ENCODE measurements around the gene COL27A1. TPM values are rescaled to one million over a fixed set of nuclear protein-coding genes. Genes with fewer than 3 reads are reported as not detected.

Gene COL27A1
- total and polyA plus RNA-seq, 8 donors: 9.7 to 109 (median 19.6) TPM

DNA sequence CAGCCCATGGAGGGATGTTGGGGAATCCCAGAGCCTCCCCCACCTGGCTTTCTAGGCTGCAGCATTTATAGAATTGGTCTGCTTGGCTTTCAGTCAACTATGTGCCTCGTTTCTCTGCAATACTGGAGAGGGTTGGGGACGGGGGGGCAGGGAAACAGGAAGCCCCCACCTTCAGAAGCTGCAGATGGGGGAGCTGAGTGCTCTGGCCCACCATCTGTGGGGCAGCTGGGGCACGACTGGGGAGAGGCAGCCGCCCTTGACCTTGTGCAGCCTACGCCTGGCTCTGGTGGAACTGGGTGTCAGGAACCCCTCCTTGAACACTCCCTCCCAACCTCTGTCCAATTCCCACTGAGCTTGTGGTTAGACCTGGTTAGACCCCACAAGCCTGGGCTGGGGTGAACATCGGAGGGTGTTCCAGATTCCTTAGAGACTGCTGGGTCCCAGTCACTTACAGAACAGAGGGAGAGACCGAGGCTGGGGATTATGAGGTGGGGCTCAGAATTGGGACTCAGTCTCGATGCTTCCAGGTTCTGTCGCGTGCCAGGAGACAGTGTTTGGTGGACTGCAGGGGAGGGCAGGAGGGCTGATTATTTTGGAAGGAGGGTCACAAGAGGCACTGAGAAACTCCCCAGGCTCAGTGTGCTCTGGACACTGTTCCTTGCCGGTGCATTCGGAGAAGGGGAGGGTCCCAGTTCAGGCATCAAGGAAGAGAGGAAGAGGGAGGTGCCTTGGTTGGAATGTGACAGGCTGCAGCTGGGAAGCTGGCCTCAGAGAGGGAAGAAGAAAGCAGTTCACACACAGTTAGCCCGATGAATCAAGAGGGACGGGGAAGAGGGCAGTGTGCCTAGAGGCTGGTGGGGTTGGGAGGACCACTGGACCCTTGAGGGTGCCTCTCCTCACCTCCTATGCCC is 25.6 kb downstream of the COL27A1 start:
- no peak overlapping the region for H3K4me3 ChIP-seq
- H3K9me3 ChIP-seq: no peaks in the 10 kb centered on the region
- no peak for FAIRE-seq
- peak in 1 of 6 donors; percentile 39 for DNase-seq
- TF ChIP-seq, protein P1, sequence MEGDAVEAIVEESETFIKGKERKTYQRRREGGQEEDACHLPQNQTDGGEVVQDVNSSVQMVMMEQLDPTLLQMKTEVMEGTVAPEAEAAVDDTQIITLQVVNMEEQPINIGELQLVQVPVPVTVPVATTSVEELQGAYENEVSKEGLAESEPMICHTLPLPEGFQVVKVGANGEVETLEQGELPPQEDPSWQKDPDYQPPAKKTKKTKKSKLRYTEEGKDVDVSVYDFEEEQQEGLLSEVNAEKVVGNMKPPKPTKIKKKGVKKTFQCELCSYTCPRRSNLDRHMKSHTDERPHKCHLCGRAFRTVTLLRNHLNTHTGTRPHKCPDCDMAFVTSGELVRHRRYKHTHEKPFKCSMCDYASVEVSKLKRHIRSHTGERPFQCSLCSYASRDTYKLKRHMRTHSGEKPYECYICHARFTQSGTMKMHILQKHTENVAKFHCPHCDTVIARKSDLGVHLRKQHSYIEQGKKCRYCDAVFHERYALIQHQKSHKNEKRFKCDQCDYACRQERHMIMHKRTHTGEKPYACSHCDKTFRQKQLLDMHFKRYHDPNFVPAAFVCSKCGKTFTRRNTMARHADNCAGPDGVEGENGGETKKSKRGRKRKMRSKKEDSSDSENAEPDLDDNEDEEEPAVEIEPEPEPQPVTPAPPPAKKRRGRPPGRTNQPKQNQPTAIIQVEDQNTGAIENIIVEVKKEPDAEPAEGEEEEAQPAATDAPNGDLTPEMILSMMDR (IDR thresholded peaks at IDR 0.05): no peak
- intact Hi-C loops (cut with DNase I): no loop called here
- H3K27me3 ChIP-seq: no peaks in the 10 kb centered on the region
- peak in 3 of 4 donors; percentile 4 to 40 (median 35) for ATAC-seq
- H3K36me3 ChIP-seq: no peaks in the 10 kb centered on the region
- H3K27ac ChIP-seq: peak overlapping the region in 2 of 4 donors; percentile 28 to 54
- H3K4me1 ChIP-seq: peaks cover 19 to 27% (median 25%) of the 10 kb centered on the region in 3 donors
- WGBS, 2 donors: 35 to 37% methylated on average over 13 to 14 of the region's 14 CpGs

DNA sequence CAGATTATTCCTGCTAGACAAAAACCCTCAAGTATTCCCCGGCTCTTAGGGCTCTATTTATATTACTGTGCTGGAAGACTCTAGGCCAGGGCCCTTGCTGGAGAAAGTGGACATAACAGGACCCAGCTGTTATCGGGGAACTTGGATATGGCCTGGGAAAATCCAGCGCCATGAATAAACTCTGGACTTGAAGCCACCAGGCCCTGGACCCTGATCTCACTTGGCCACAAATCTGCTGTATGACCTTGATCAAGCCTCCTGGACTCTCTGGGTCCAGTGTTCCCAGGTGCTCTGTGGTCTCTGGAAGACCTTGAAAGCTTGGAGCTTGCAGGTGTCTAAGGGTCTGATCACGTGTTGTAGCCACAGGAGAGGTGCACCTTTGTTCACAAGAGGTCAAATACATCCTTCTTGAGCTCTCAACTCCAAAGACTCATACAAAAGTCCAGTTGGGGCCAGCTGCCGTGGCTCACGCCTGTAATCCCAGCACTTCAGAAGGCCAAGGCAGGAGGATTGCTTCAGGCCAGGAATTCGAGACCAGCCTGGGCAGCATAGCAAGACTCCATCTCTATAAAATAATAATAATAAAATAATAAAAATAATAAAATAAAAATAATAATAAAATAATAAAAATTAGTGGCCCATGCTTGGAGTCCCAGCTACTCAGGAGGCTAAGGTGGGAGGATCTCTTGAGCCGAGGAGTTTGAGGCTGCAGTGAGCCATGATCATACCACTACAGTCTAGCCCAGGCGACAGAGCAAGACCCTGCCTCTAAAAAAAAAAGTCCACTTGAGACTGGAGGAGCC is 26.5 kb downstream of the COL27A1 start:
- peak; percentile 41 to 79 (median 60) for ATAC-seq
- H3K4me3 ChIP-seq: no peak overlapping the region
- TF ChIP-seq, protein P1 (IDR thresholded peaks at IDR 0.05): no peak
- peaks cover 12 to 18% (median 17%) of the 10 kb centered on the region in 3 donors for H3K4me1 ChIP-seq
- peak in 4 of 6 donors; percentile 31 to 80 (median 49) for DNase-seq
- no peaks in the 10 kb centered on the region for H3K27me3 ChIP-seq
- intact Hi-C loops (cut with DNase I): no loop called here
- no peak for FAIRE-seq
- H3K36me3 ChIP-seq: no peaks in the 10 kb centered on the region
- 48 to 49% methylated on average over 9 of the region's 9 CpGs for WGBS, 2 donors
- H3K27ac ChIP-seq: peak overlapping the region in 2 of 4 donors; percentile 28 to 54
- H3K9me3 ChIP-seq: no peaks in the 10 kb centered on the region

GRCh38 chr9:114183006-114183405 is 27.7 kb downstream of the COL27A1 start:
- ATAC-seq: no peak
- H3K9me3 ChIP-seq: no peaks in the 10 kb centered on the region
- intact Hi-C loops (cut with DNase I): no loop called here
- no peaks in the 10 kb centered on the region for H3K36me3 ChIP-seq
- TF ChIP-seq, protein P1 (IDR thresholded peaks at IDR 0.05): no peak
- H3K27ac ChIP-seq: no peak overlapping the region
- FAIRE-seq: no peak
- 86 to 88% methylated on average over 6 of the region's 6 CpGs for WGBS, 2 donors
- H3K4me3 ChIP-seq: no peak overlapping the region
- no peaks in the 10 kb centered on the region for H3K27me3 ChIP-seq
- no peak for DNase-seq
- peaks cover 3 to 12% (median 9%) of the 10 kb centered on the region in 3 donors for H3K4me1 ChIP-seq

GRCh38 chr9:114184071-114184470 is 28.7 kb downstream of the COL27A1 start:
- Histone ChIP-seq H3K27me3 (no peaks in the 10 kb centered on the region), H3K4me3 (no peak overlapping the region), H3K4me1 (peaks cover 3 to 12% (median 5%) of the 10 kb centered on the region in 3 donors), H3K36me3 (no peaks in the 10 kb centered on the region), H3K9me3 (no peaks in the 10 kb centered on the region), H3K27ac (no peak overlapping the region)
- intact Hi-C loops (cut with DNase I): no loop called here
- TF ChIP-seq, protein P1 (IDR thresholded peaks at IDR 0.05): no peak
- FAIRE-seq: no peak
- DNase-seq: peak in 1 of 6 donors; percentile 27
- 49 to 56% methylated on average over 3 of the region's 3 CpGs for WGBS, 2 donors
- ATAC-seq: peak in 1 of 4 donors; percentile 10
